22Rv1 (cell line): ENCODE data around the gene THRB.

ENCODE experiments used
- H3K27ac ChIP-seq: fragments of 450-650 bp; 2 replicates; pipeline ENCODE4 v1.5.1; 2017
- CTCF ChIP-seq: fragments of 450-650 bp; IDR thresholded peaks from 2 replicates; pipeline ENCODE4 v1.5.1; 2017; ENCODE audit warnings: mild to moderate bottlenecking
- ZFX ChIP-seq: fragments of 450-650 bp; IDR thresholded peaks from 2 replicates; pipeline ENCODE4 v1.6.1; 2017; ENCODE audit warnings: antibody characterized with exemption, borderline replicate concordance

The THRB gene

GRCh38 chr3:24512564-24513197 is 18.0 kb upstream of the THRB start:
- TF ChIP-seq ZFX (no peak), CTCF (no peak)
- H3K27ac ChIP-seq, result no peak overlapping the region

GRCh38 chr3:24510030-24510648 is 15.5 kb upstream of the THRB start:
- no peak overlapping the region for H3K27ac ChIP-seq
- TF ChIP-seq ZFX (no peak), CTCF (no peak)

GRCh38 chr3:24508423-24508839 is 13.8 kb upstream of the THRB start:
- no peak for TF ChIP-seq CTCF
- no peak overlapping the region for H3K27ac ChIP-seq

GRCh38 chr3:24507776-24508422 is 13.2 kb upstream of the THRB start:
- no peak overlapping the region for H3K27ac ChIP-seq
- no peak for TF ChIP-seq CTCF
- TF ChIP-seq ZFX, result no peak

- no peak overlapping the region for H3K27ac ChIP-seq
- TF ChIP-seq CTCF, result no peak
- no peak for TF ChIP-seq ZFX
These were observed 12.5 kb upstream of the THRB start for GRCh38 chr3:24506966-24507775.

GRCh38 chr3:24505691-24506550 is 11.3 kb upstream of the THRB start:
- TF ChIP-seq CTCF (no peak), ZFX (no peak)
- H3K27ac ChIP-seq, result no peak overlapping the region
